Liver (tissue), 9 donors: Measurements from ENCODE around the gene KANSL3. TPM values are rescaled to one million over a fixed set of nuclear protein-coding genes. Genes with fewer than 3 reads are reported as not detected.
"Not testable (repeated sequence)": the region's sequence is repeated elsewhere in the genome, so short reads cannot be mapped to it uniquely, and the experiment has no call there.

ENCODE experiments used
- DNase-seq: peaks from one replicate; pipeline ENCODE4 v3.0.0-alpha.2; 2017; ENCODE audit warnings: low spot score
- H3K27ac ChIP-seq, 2 donors: one replicate each; pipeline ENCODE4 v1.7.0; 2013; ENCODE audit warnings: inconsistent platforms in 2 of 2, low read length in 2 of 2, control low read depth in 1 of 2, low read depth in 1 of 2, mild to moderate bottlenecking in 1 of 2
- H3K27me3 ChIP-seq, 4 donors: one replicate each; pipeline versions ENCODE4 v1.6.1 to v1.7.0; 2013; ENCODE audit warnings: low read length in 3 of 4, inconsistent platforms in 1 of 4, mild to moderate bottlenecking in 1 of 4, moderate library complexity in 1 of 4; ENCODE audit not compliant: control insufficient read depth in 4 of 4, insufficient read depth in 4 of 4
- H3K36me3 ChIP-seq, 4 donors: one replicate each; pipeline versions ENCODE4 v1.6.1 to v1.7.0; 2013; ENCODE audit warnings: low read length in 3 of 4, mild to moderate bottlenecking in 3 of 4, low read depth in 1 of 4, moderate library complexity in 1 of 4; ENCODE audit not compliant: control insufficient read depth in 4 of 4, insufficient read depth in 3 of 4
- H3K4me1 ChIP-seq, 4 donors: one replicate each; pipeline versions ENCODE4 v1.6.1 to v1.7.0; 2013; ENCODE audit warnings: low read length in 3 of 4, mild to moderate bottlenecking in 3 of 4, moderate library complexity in 1 of 4; ENCODE audit not compliant: control insufficient read depth in 4 of 4, insufficient read depth in 4 of 4
- H3K4me3 ChIP-seq, 3 donors: one replicate each; pipeline versions ENCODE4 v1.6.1 to v1.7.0; 2013; ENCODE audit warnings: low read length in 3 of 3, control low read depth in 1 of 3, low read depth in 1 of 3, mild to moderate bottlenecking in 1 of 3
- H3K9ac ChIP-seq, 2 donors: one replicate each; pipeline ENCODE4 v1.7.0; 2013; ENCODE audit warnings: low read length in 2 of 2, mild to moderate bottlenecking in 2 of 2, moderate library complexity in 2 of 2, control low read depth in 1 of 2, low read depth in 1 of 2
- H3K9me3 ChIP-seq, 4 donors: one replicate each; pipeline versions ENCODE4 v1.6.1 to v1.7.0; 2013; ENCODE audit warnings: low read length in 3 of 4; ENCODE audit not compliant: control insufficient read depth in 4 of 4
- ATF3 ChIP-seq: IDR thresholded peaks from 2 replicates; pipeline ENCODE4 v1.6.1; 2016; ENCODE audit warnings: antibody characterized with exemption
- EGR1 ChIP-seq, 2 donors: IDR thresholded peaks; 2 replicates each; pipeline ENCODE4 v1.6.1; 2016 to 2018; ENCODE audit warnings: antibody characterized with exemption in 2 of 2, low read depth in 2 of 2
- FOXA2 ChIP-seq: IDR thresholded peaks from 2 replicates; pipeline ENCODE4 v1.6.1; 2016; ENCODE audit warnings: antibody characterized with exemption
- GABPA ChIP-seq, 2 donors: IDR thresholded peaks in 1 of 2; conservative IDR thresholded peaks in 1 of 2; 2 replicates each; pipeline ENCODE4 v1.6.1; 2016; ENCODE audit warnings: antibody characterized with exemption in 2 of 2, mild to moderate bottlenecking in 1 of 2, moderate library complexity in 1 of 2
- HNF4G ChIP-seq: IDR thresholded peaks from 2 replicates; pipeline ENCODE4 v1.6.1; 2016; ENCODE audit warnings: antibody characterized with exemption
- JUND ChIP-seq, 2 donors: IDR thresholded peaks; 2 replicates each; pipeline ENCODE4 v1.6.1; 2016; ENCODE audit warnings: antibody characterized with exemption in 2 of 2
- NR2F2 ChIP-seq: IDR thresholded peaks from 2 replicates; pipeline ENCODE4 v1.6.1; 2016; ENCODE audit warnings: antibody characterized with exemption
- RAD21 ChIP-seq, 2 donors: IDR thresholded peaks; 2 replicates each; pipeline ENCODE4 v1.6.1; 2016; ENCODE audit warnings: antibody characterized with exemption in 2 of 2, mild to moderate bottlenecking in 2 of 2
- RXRA ChIP-seq, 2 donors: IDR thresholded peaks; 2 replicates each; pipeline ENCODE4 v1.6.1; 2017 to 2018; ENCODE audit warnings: antibody characterized with exemption in 2 of 2, mild to moderate bottlenecking in 1 of 2
- TAF1 ChIP-seq: conservative IDR thresholded peaks from 2 replicates; pipeline ENCODE4 v1.6.1; 2016; ENCODE audit warnings: antibody characterized with exemption, mild to moderate bottlenecking
- YY1 ChIP-seq: IDR thresholded peaks from 2 replicates; pipeline ENCODE4 v1.6.1; 2016; ENCODE audit warnings: antibody characterized with exemption, mild to moderate bottlenecking
- WGBS: extraction: QIAGEN DNeasy Blood & Tissue Kit; methylation state at CpG from one replicate; pipeline ENCODE4 v1.1.7; 2013; 5-methylcytosine and 5-hydroxymethylcytosine counted together
- polyA plus RNA-seq, 2 donors: library from polyadenylated mRNA; stranded (reverse) in 1 of 2; unstranded in 1 of 2; fragments of 200-250 nt in 1 of 2; fragments of >200 nt in 1 of 2; fragmentation: Nextera tagmentation in 1 of 2; extraction: Ambion mirVana in 1 of 2; gene quantifications; one replicate each; pipeline versions ENCODE4 v1.2.1 to v1.2.3, GENCODE V29; 2013 to 2015
- total RNA-seq, 2 donors: library from RNA; depleted of rRNA; stranded (reverse); fragments of >200 nt; gene quantifications; one replicate each; pipeline ENCODE4 v1.2.3, GENCODE V29; 2014
- TF ChIP-seq, protein P1 (sequence below): IDR thresholded peaks from 2 replicates; pipeline ENCODE4 v1.6.1; 2016; ENCODE audit warnings: antibody characterized with exemption
- TF ChIP-seq, protein P2 (sequence below): IDR thresholded peaks from 2 replicates; pipeline ENCODE4 v1.6.1; 2016; ENCODE audit warnings: antibody characterized with exemption, mild to moderate bottlenecking
- TF ChIP-seq, protein P3 (sequence below): fragments of 150-350 bp; IDR thresholded peaks from 2 replicates; pipeline ENCODE4 v1.5.1; 2017; ENCODE audit warnings: improper control_type of control experiment, low read depth, low read length; ENCODE audit not compliant: missing input control
- TF ChIP-seq, protein P4 (sequence below): IDR thresholded peaks from 2 replicates; pipeline ENCODE4 v1.6.1; 2016; ENCODE audit warnings: antibody characterized with exemption
- donor health status: healthy.
- donor health status: healthy.
- donor health status: healthy.
- donor health status: healthy.
- donor health status: healthy.

Gene KANSL3
- total and polyA plus RNA-seq, 4 donors, result 8.3 to 30.5 (median 18.6) TPM

- Histone ChIP-seq H3K4me3 (no peak overlapping the region), H3K27ac (no peak overlapping the region), H3K4me1 (no peaks in the 10 kb centered on the region), H3K36me3 (no peaks in the 10 kb centered on the region), H3K9ac (no peak overlapping the region), H3K27me3 (no peaks in the 10 kb centered on the region), H3K9me3 (peaks cover 0 to 4% (median 0%) of the 10 kb centered on the region in 4 donors)
- WGBS, result 80% methylated on average over 11 of the region's 11 CpGs
- TF ChIP-seq TAF1, result no peak
- no peak for TF ChIP-seq FOXA2
- TF ChIP-seq HNF4G, result no peak
- no peak for TF ChIP-seq GABPA (IDR thresholded peaks at IDR 0.05 in 1 of 2, conservative IDR thresholded peaks at IDR 0.05 in 1 of 2)
- TF ChIP-seq, protein P1, sequence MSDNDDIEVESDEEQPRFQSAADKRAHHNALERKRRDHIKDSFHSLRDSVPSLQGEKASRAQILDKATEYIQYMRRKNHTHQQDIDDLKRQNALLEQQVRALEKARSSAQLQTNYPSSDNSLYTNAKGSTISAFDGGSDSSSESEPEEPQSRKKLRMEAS, result no peak
- no peak for TF ChIP-seq RXRA (IDR thresholded peaks at IDR 0.05)
- TF ChIP-seq, protein P2, sequence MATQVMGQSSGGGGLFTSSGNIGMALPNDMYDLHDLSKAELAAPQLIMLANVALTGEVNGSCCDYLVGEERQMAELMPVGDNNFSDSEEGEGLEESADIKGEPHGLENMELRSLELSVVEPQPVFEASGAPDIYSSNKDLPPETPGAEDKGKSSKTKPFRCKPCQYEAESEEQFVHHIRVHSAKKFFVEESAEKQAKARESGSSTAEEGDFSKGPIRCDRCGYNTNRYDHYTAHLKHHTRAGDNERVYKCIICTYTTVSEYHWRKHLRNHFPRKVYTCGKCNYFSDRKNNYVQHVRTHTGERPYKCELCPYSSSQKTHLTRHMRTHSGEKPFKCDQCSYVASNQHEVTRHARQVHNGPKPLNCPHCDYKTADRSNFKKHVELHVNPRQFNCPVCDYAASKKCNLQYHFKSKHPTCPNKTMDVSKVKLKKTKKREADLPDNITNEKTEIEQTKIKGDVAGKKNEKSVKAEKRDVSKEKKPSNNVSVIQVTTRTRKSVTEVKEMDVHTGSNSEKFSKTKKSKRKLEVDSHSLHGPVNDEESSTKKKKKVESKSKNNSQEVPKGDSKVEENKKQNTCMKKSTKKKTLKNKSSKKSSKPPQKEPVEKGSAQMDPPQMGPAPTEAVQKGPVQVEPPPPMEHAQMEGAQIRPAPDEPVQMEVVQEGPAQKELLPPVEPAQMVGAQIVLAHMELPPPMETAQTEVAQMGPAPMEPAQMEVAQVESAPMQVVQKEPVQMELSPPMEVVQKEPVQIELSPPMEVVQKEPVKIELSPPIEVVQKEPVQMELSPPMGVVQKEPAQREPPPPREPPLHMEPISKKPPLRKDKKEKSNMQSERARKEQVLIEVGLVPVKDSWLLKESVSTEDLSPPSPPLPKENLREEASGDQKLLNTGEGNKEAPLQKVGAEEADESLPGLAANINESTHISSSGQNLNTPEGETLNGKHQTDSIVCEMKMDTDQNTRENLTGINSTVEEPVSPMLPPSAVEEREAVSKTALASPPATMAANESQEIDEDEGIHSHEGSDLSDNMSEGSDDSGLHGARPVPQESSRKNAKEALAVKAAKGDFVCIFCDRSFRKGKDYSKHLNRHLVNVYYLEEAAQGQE, result no peak
- TF ChIP-seq, protein P3, sequence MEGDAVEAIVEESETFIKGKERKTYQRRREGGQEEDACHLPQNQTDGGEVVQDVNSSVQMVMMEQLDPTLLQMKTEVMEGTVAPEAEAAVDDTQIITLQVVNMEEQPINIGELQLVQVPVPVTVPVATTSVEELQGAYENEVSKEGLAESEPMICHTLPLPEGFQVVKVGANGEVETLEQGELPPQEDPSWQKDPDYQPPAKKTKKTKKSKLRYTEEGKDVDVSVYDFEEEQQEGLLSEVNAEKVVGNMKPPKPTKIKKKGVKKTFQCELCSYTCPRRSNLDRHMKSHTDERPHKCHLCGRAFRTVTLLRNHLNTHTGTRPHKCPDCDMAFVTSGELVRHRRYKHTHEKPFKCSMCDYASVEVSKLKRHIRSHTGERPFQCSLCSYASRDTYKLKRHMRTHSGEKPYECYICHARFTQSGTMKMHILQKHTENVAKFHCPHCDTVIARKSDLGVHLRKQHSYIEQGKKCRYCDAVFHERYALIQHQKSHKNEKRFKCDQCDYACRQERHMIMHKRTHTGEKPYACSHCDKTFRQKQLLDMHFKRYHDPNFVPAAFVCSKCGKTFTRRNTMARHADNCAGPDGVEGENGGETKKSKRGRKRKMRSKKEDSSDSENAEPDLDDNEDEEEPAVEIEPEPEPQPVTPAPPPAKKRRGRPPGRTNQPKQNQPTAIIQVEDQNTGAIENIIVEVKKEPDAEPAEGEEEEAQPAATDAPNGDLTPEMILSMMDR, result no peak
- TF ChIP-seq, protein P4, sequence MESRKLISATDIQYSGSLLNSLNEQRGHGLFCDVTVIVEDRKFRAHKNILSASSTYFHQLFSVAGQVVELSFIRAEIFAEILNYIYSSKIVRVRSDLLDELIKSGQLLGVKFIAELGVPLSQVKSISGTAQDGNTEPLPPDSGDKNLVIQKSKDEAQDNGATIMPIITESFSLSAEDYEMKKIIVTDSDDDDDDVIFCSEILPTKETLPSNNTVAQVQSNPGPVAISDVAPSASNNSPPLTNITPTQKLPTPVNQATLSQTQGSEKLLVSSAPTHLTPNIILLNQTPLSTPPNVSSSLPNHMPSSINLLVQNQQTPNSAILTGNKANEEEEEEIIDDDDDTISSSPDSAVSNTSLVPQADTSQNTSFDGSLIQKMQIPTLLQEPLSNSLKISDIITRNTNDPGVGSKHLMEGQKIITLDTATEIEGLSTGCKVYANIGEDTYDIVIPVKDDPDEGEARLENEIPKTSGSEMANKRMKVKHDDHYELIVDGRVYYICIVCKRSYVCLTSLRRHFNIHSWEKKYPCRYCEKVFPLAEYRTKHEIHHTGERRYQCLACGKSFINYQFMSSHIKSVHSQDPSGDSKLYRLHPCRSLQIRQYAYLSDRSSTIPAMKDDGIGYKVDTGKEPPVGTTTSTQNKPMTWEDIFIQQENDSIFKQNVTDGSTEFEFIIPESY, result no peak
- TF ChIP-seq ATF3, result no peak
- no peak for TF ChIP-seq EGR1 (IDR thresholded peaks at IDR 0.05; ENCODE audit: low read depth in 2 of 2)
- TF ChIP-seq JUND (IDR thresholded peaks at IDR 0.05), result no peak
- no peak for TF ChIP-seq NR2F2
- no peak for TF ChIP-seq RAD21 (IDR thresholded peaks at IDR 0.05)
- no peak for TF ChIP-seq YY1
- no peak for DNase-seq
These were observed 30.7 kb upstream of the KANSL3 start for GRCh38 chr2:96668771-96669170.

- not testable (repeated sequence) for H3K27me3 ChIP-seq, H3K4me1 ChIP-seq, H3K36me3 ChIP-seq, H3K9ac ChIP-seq, H3K9me3 ChIP-seq, H3K4me3 ChIP-seq, DNase-seq, H3K27ac ChIP-seq
- 99% methylated on average over 3 of the region's 3 CpGs for WGBS
These were observed 27.6 kb upstream of the KANSL3 start for GRCh38 chr2:96665717-96666116.
